Cardiac fibroblast (primary cell): ENCODE results near the gene LYRM4.

ENCODE experiments used
- DNase-seq, 2 donors: peaks; one replicate each; pipeline versions ENCODE4 v3.0.0 to v3.0.0-alpha.2; 2010; ENCODE audit warnings: low read depth in 2 of 2
- H3K4me3 ChIP-seq, 2 donors: replicated peaks in 1 of 2; 1 replicate in 1 of 2; 2 replicates in 1 of 2; pipeline ENCODE4 v1.5.1; 2011; ENCODE audit warnings: low read depth in 2 of 2, low read length in 2 of 2, mild to moderate bottlenecking in 2 of 2, moderate library complexity in 1 of 2
- CTCF ChIP-seq: IDR thresholded peaks from one replicate; pipeline ENCODE4 v1.5.1; 2011; ENCODE audit warnings: low read depth, mild to moderate bottlenecking, low read length, inconsistent platforms

The LYRM4 gene

DNA sequence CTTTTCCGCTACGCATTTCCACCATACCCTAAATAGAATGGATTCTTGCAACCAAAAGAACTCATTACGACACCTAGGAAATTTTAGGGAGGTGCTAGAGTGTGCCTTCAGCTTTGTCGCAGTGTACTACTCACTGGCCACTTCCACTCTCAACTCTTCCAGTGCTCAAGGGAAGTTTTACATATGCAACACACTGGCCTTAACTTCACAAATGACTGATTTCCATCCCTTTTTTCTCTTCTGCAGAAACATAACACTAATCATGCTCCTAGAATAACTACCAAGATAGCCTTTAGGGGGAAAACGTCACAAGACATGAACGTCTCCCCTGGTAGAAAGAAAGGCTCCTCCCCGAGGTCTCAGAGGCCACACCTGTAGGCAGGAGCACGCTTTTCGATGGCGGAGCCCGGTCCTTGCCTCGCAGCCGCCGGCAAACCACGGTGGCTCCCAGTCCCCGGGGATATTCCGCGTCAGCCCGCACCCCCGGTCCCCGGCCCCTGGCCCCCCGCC, 584 bp downstream of the LYRM4 start:
- peak; percentile 59 to 63 for DNase-seq
- TF ChIP-seq CTCF, result no peak
- peak overlapping the region; percentile 74 to 92 for H3K4me3 ChIP-seq

DNA sequence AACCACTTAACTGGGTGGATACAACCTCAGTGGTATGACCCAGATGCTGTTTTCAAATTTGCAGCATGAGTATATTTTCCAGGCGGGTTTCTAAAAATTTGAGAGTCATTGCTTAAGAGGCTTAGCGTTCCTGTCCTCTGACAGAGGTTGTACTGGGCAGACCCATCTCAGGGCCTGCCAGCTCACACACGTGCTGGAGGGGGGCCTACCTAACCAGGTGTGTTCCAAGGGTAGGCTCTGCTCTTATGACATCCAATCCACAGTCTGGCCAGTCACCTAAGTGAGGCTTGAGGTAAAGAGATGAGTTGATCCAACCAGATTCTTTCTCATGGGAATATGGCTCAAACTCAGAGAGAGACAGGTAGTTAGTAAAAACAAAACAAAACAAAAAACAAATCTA, 1.3 kb downstream of the LYRM4 start:
- H3K4me3 ChIP-seq, result peak overlapping the region in 1 of 2 donors; percentile 92
- no peak for TF ChIP-seq CTCF
- no peak for DNase-seq

GRCh38 chr6:5257400-5257799, 3.4 kb downstream of the LYRM4 start:
- H3K4me3 ChIP-seq, result no peak overlapping the region
- DNase-seq, result no peak
- no peak for TF ChIP-seq CTCF

DNA sequence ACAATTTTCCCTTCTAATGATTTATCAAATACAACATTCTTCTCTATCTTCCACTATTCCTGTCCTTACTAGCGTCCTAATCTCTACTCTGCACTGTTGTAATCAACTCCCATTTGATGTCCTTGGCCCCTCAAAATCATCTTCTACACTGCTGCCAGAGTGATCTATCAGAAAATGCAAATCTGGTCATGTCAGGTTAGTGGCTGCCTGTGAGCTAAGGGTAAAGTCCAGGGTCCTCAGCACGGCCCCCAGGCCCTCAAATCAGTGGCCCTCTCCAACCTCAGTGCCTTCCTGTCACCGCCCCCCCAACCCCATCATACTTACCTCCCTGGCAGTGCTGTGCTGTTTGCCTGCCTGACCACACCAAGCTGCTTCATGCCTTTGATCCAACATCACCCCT, 3.8 kb downstream of the LYRM4 start:
- H3K4me3 ChIP-seq, result no peak overlapping the region
- no peak for TF ChIP-seq CTCF
- no peak for DNase-seq

DNA sequence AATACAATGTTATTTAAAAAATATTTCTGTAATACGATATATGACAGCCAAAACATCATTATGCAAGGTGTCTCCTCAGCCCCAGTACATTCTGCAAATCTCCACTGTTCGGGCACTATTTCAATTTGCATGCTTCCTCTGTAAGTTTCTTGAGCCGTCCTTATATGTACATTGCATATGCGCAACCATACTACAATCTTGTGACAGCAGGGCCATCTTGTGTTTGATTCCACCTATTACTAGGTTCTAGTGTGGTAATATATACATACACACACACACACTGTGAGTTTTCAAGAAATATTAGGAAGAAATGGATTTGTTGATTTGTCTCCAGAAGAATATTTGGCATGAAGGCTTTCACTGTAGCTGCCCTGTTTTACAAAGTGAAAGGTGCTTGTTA, 9.8 kb downstream of the LYRM4 start:
- no peak for DNase-seq
- no peak overlapping the region for H3K4me3 ChIP-seq

DNA sequence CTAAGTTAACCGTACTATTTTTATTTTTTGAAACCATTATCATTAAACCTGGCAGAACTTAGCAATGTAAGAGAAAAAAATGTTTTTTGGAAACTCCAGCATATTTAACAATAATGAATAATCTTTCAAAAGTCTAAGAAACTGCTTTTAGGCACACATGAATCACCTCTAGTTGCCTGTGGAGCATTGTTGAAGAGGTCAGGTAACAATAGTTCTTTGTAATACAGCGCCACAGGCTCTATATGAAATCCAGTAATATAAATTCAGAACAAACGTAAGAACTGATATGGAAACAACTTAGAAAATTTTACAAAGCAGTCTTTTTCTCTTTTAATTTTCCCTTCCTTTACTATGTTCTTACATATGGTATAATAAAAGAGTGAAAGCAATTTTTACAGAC, 10.3 kb downstream of the LYRM4 start:
- no peak for DNase-seq
- H3K4me3 ChIP-seq, result no peak overlapping the region
- TF ChIP-seq CTCF, result no peak

More for the DNA sequence above, 9.8 kb downstream of the LYRM4 start:
- no peak for TF ChIP-seq CTCF

DNA sequence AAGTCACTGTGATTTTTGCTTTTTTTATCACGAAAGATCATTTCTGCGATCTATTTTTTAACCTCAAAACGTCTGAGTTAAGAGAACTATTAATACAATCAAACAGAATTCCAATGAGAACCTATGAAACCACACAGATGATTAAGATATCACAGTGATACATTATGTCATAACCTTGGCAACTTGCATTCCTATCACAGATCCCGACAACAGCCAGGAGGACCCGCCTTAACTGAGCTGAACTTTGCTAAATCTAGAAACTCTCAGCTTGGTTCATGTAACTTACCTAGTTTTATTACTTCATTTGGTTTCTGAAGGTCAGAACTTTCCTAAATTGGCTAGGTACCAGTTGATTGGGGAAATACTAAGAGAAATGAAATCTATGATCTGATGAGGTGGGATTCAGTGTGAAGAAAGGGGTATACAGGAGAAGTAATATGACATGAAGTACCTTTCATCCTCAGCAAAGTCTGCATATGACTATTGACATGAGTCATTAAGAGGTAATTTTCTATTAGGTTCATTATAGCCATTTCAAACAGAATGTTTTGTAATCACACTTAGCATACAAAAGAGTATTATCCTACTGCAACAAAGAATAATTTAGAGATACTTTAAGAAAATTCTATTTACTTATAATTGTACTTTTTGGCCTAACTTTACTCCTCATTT, 11.2 kb downstream of the LYRM4 start:
- no peak for DNase-seq
- H3K4me3 ChIP-seq, result no peak overlapping the region
- TF ChIP-seq CTCF, result no peak
